Vagina (tissue), 2 donors: ENCODE measurements around the gene GPR87.

Source experiments
- POLR2A ChIP-seq, 2 donors: fragments of 450-650 bp; IDR thresholded peaks; one replicate each; pipeline ENCODE4 v1.6.1; 2017; ENCODE audit warnings: antibody characterized with exemption in 2 of 2, mild to moderate bottlenecking in 2 of 2, moderate library complexity in 2 of 2
- POLR2AphosphoS5 ChIP-seq, 2 donors: sonication (generic); formaldehyde crosslinking; IDR thresholded peaks; one replicate each; pipeline ENCODE4 v1.9.0; 2017; ENCODE audit warnings: antibody characterized with exemption in 2 of 2, mild to moderate bottlenecking in 2 of 2, low read depth in 1 of 2; ENCODE audit not compliant: insufficient read depth in 1 of 2
- TF ChIP-seq, protein P1 (sequence below), 3 experiments: fragments of 450-650 bp in 2 of 3; fragments of 200-600 bp in 1 of 3; sonication (generic) in 1 of 3; IDR thresholded peaks; one replicate each; pipeline ENCODE4 v1.5.1; 2017 to 2019; ENCODE audit warnings: antibody characterized with exemption in 3 of 3, mild to moderate bottlenecking in 2 of 3, moderate library complexity in 2 of 3

- TF ChIP-seq, protein P1, sequence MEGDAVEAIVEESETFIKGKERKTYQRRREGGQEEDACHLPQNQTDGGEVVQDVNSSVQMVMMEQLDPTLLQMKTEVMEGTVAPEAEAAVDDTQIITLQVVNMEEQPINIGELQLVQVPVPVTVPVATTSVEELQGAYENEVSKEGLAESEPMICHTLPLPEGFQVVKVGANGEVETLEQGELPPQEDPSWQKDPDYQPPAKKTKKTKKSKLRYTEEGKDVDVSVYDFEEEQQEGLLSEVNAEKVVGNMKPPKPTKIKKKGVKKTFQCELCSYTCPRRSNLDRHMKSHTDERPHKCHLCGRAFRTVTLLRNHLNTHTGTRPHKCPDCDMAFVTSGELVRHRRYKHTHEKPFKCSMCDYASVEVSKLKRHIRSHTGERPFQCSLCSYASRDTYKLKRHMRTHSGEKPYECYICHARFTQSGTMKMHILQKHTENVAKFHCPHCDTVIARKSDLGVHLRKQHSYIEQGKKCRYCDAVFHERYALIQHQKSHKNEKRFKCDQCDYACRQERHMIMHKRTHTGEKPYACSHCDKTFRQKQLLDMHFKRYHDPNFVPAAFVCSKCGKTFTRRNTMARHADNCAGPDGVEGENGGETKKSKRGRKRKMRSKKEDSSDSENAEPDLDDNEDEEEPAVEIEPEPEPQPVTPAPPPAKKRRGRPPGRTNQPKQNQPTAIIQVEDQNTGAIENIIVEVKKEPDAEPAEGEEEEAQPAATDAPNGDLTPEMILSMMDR (IDR thresholded peaks at IDR 0.05): no peak
- TF ChIP-seq POLR2A (IDR thresholded peaks at IDR 0.05) (no peak), POLR2AphosphoS5 (IDR thresholded peaks at IDR 0.05; ENCODE audit: insufficient read depth in 1 of 2, low read depth in 1 of 2) (no peak)
These were observed 23.5 kb downstream of the GPR87 start for GRCh38 chr3:151293127-151293526.
